DND-41 (cell line): Measurements from ENCODE around the gene OR2K2.

Experiments used
- ATAC-seq: fragments of 200-7000 bp; cut with Tn5 transposase; 3 replicates; pipeline ENCODE4 v1.9.1; 2021; ENCODE audit warnings: low read depth; ENCODE audit not compliant: insufficient read depth
- DNase-seq: peaks from one replicate; pipeline ENCODE4 v3.0.0-alpha.2; 2020
- H2AFZ ChIP-seq: 2 replicates; pipeline ENCODE4 v1.6.0; 2012; ENCODE audit warnings: low read depth, low read length
- H3K27ac ChIP-seq: 2 replicates; pipeline ENCODE4 v1.5.1; 2012; ENCODE audit warnings: low read length, inconsistent platforms
- H3K27me3 ChIP-seq: fragments of 200-600 bp; sonication (generic); 2 replicates; pipeline ENCODE4 v1.6.0; 2012; ENCODE audit warnings: low read length, mild to moderate bottlenecking, inconsistent platforms; ENCODE audit not compliant: insufficient read depth, poor library complexity
- H3K36me3 ChIP-seq: 2 replicates; pipeline ENCODE4 v1.5.1; 2012; ENCODE audit warnings: low read length, inconsistent platforms; ENCODE audit not compliant: insufficient read depth
- H3K4me1 ChIP-seq: 2 replicates; pipeline ENCODE4 v1.5.1; 2012; ENCODE audit warnings: mild to moderate bottlenecking, low read length; ENCODE audit not compliant: insufficient read depth
- H3K4me2 ChIP-seq: 2 replicates; pipeline ENCODE4 v1.6.0; 2012; ENCODE audit warnings: mild to moderate bottlenecking, moderate library complexity, low read length, inconsistent platforms; ENCODE audit not compliant: insufficient read depth
- H3K4me3 ChIP-seq, 2 experiments: fragments of 200-600 bp in 1 of 2; shearing (Covaris generic) in 1 of 2; 2 replicates each; pipeline ENCODE4 v1.5.1; 2012 to 2016; ENCODE audit warnings: inconsistent platforms in 2 of 2, low read length in 2 of 2, mild to moderate bottlenecking in 2 of 2, low read depth in 1 of 2, moderate library complexity in 1 of 2
- H3K79me2 ChIP-seq: 2 replicates; pipeline ENCODE4 v1.6.0; 2012; ENCODE audit warnings: low read length, inconsistent platforms; ENCODE audit not compliant: insufficient read depth
- H3K9ac ChIP-seq: 2 replicates; pipeline ENCODE4 v1.6.0; 2012; ENCODE audit warnings: low read depth, mild to moderate bottlenecking, inconsistent platforms, low read length, moderate library complexity
- H3K9me3 ChIP-seq: 2 replicates; pipeline ENCODE4 v1.5.1; 2012; ENCODE audit warnings: low read length, moderate library complexity, mild to moderate bottlenecking, inconsistent platforms; ENCODE audit not compliant: insufficient read depth, severe bottlenecking
- H4K20me1 ChIP-seq: 2 replicates; pipeline ENCODE4 v1.6.0; 2012; ENCODE audit warnings: low read length; ENCODE audit not compliant: insufficient read depth
- CTCF ChIP-seq: IDR thresholded peaks from 2 replicates; pipeline ENCODE4 v1.5.1; 2012; ENCODE audit warnings: borderline replicate concordance, low read length, moderate library complexity, mild to moderate bottlenecking; ENCODE audit not compliant: poor library complexity, severe bottlenecking; ENCODE audit errors: extremely low read depth
- EZH2 ChIP-seq: IDR thresholded peaks from 3 replicates; pipeline ENCODE4 v1.6.1; 2012; ENCODE audit warnings: borderline replicate concordance, low read depth, mild to moderate bottlenecking, moderate library complexity, low read length, inconsistent platforms; ENCODE audit not compliant: severe bottlenecking

Gene OR2K2

GRCh38 chr9:111330124-111330523, at the start of gene OR2K2:
Gene OR2K2, minus strand, starts transcription at chr9:111330224. Its CDS starts 1,791 bp downstream, at chr9:111328433.
- H3K9ac ChIP-seq = no peak within 1 kb of the TSS
- H4K20me1 ChIP-seq = no peaks in the 10 kb centered on the region
- ATAC-seq (no peak), DNase-seq (no peak)
- no peak within 1 kb of the TSS for H3K4me2 ChIP-seq
- H3K9me3 ChIP-seq = no peaks in the 10 kb centered on the region
- no peaks in the 10 kb centered on the region for H3K36me3 ChIP-seq
- no peak within 1 kb of the TSS for H2AFZ ChIP-seq
- H3K4me3 ChIP-seq = no peak within 1 kb of the TSS
- no peaks in the 10 kb centered on the region for H3K4me1 ChIP-seq
- H3K79me2 ChIP-seq = no peaks in the 10 kb centered on the region
- H3K27me3 ChIP-seq = no peaks in the 10 kb centered on the region
- H3K27ac ChIP-seq = no peak within 1 kb of the TSS
- no peak for TF ChIP-seq CTCF
- no peak for TF ChIP-seq EZH2

GRCh38 chr9:111375817-111376564, 46.0 kb upstream of the OR2K2 start:
- no peak overlapping the region for H2AFZ ChIP-seq
- H3K4me2 ChIP-seq = no peak overlapping the region
- no peaks in the 10 kb centered on the region for H3K4me1 ChIP-seq
- no peak for DNase-seq
- no peaks in the 10 kb centered on the region for H4K20me1 ChIP-seq
- no peak for TF ChIP-seq EZH2
- TF ChIP-seq CTCF = no peak
- ATAC-seq = no peak
- H3K4me3 ChIP-seq = no peak overlapping the region
- no peaks in the 10 kb centered on the region for H3K27me3 ChIP-seq
- H3K36me3 ChIP-seq = no peaks in the 10 kb centered on the region
- no peak overlapping the region for H3K27ac ChIP-seq
- no peaks in the 10 kb centered on the region for H3K9me3 ChIP-seq
- H3K79me2 ChIP-seq = no peaks in the 10 kb centered on the region
- H3K9ac ChIP-seq = no peak overlapping the region

- Histone ChIP-seq H3K79me2 (no peaks in the 10 kb centered on the region), H3K9ac (no peak overlapping the region), H3K9me3 (no peaks in the 10 kb centered on the region), H3K27me3 (no peaks in the 10 kb centered on the region), H3K4me1 (no peaks in the 10 kb centered on the region), H4K20me1 (no peaks in the 10 kb centered on the region), H2AFZ (no peak overlapping the region), H3K4me2 (no peak overlapping the region), H3K36me3 (no peaks in the 10 kb centered on the region), H3K27ac (no peak overlapping the region), H3K4me3 (no peak overlapping the region)
- TF ChIP-seq CTCF (no peak), EZH2 (no peak)
- ATAC-seq = no peak
- no peak for DNase-seq
Observed at GRCh38 chr9:111375062-111375461, 45.0 kb upstream of the OR2K2 start.
